GM19467 (cell line): Measurements from ENCODE around the gene ANKDD1B.
"Not testable (repeated sequence)": the region's sequence is repeated elsewhere in the genome, so short reads cannot be mapped to it uniquely, and the experiment has no call there.

Source experiments
- ATAC-seq: cut with Tn5 transposase; IDR thresholded peaks from one replicate; pipeline ENCODE4 v1.9.1; 2021; ENCODE audit warnings: mild to moderate bottlenecking, moderate library complexity; ENCODE audit not compliant: unreplicated experiment

Gene ANKDD1B

DNA sequence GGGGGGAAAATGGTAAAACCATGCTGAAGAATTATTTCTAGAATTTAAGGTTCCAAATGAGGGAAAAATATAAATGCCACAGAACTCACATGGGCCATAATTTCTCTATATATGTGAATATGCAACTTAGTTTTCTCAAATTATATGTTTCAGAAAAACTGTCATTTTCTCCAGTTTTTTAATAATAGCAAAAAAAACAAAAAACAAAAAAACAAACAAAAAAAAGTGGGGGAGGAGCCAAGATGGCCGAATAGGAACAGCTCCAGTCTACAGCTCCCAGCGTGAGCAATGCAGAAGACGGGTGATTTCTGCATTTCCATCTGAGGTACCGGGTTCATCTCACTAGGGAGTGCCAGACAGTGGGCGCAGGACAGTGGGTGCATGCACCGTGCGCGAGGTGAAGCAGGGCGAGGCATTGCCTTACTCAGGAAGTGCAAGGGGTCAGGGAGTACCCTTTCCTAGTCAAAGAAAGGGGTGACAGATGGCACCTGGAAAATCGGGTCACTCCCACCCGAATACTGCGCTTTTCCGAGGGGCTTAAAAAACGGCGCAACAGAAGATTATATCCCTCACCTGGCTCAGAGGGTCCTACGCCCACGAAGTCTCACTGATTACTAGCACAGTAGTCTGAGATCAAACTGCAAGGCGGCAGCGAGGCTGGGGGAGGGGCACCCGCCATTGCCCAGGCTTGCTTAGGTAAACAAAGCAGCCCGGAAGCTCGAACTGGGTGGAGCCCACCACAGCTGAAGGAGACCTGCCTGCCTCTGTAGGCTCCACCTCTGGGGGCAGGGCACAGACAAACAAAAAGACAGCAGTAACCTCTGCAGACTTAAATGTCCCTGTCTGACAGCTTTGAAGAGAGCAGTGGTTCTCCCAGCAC, 84.5 kb downstream of the ANKDD1B start:
- not testable (repeated sequence) for ATAC-seq

DNA sequence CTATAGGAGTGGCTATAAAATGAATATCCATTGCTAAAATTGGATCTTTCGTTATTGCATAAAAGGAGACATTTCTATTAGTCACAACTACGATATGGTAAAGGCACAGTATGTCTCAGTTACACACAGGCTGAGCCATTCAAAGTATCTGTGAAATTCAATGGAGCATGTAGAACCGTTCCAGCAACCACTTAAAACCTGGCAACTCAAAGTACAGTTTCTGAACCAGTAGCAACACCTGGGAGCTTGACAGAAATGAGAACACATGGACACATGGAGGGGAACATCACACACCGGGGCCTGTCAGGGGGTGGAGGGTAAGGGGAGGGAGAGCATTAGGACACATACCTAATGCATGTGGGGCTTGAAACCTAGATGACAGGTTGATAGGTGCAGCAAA, 90.6 kb downstream of the ANKDD1B start:
- ATAC-seq: no peak

DNA sequence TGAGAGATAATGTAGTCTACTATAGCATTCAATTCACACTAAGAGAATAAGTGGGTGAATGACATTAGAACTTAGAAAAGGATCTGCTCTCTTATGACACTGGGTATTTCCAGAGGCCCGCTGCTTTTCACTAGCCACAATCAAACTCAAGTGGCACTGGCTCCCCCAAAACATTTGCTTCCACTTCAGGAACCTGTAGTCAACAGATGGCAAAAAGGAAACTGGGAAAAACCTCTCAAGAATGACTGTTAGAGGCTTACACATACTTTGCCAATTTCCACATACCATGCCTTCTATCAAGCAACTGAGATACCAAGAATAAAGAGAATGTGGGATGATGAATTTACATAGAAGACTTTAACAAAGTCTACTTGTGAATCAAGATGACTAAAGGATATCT, 94.8 kb downstream of the ANKDD1B start:
- no peak for ATAC-seq

DNA sequence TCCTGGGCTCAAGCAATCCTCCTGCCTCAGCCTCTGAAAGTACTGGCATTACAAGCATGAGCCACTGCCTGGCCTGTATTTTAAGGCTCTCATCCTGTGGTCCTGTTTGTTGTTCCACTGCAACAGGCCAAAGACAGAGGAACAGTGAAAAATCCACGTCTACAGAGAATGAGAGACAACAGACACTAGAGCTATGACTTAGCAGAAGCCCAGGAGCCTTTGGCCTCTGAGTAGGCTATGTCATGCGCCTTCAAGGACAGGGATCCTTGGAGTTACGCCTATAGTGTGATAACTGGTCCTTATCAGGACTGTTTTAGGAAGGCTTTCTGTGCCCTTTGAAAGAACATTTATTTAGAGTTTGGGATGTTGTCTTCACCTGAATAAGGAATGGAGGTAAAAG, 95.5 kb downstream of the ANKDD1B start:
- no peak for ATAC-seq

DNA sequence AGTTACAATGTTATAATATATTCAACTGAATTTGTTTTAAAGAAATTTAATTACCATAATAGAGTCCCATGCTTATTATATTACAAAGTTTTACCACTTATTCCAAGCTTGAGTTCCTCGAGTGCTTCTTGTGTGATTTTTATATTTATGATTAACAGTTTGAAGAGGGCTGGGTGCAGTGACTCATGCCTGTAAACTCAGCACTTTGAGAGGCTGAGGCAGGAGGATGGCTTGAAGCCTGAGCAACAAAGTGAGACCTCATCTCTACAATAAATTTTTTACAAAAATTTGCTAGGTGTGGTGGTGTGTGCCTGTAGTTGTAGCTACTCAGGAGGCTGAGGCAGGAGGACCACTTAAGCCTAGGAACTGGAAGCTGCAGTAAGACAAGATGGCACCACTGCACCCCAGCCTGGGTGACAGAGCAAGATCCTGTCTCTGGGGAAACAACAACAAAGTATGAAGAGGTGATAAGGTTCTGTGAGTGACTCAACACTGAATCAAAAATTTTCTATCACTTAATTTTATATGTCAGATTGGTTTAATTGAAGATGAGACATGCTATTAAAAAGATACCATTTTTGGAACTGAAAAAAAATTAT, 96.8 kb downstream of the ANKDD1B start:
- ATAC-seq: no peak

DNA sequence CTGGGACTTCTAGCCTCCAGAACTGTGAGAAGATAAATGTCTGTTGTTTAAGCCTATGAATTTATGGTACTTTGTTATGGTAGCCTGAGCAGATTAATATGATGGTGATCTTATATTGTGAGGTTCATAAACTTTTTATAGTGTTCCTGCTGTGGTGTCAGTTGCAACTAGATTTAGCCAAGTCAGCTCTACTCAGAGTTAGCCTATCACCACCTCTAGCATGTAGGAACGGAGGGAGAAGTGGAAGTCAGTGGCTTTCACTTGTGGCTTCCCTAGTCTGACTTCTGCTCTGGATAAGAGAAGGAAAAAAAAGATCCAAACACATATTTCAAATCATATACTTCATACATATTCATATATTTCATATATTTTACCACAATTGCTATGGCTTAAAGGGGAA, 99.4 kb downstream of the ANKDD1B start:
- no peak for ATAC-seq

DNA sequence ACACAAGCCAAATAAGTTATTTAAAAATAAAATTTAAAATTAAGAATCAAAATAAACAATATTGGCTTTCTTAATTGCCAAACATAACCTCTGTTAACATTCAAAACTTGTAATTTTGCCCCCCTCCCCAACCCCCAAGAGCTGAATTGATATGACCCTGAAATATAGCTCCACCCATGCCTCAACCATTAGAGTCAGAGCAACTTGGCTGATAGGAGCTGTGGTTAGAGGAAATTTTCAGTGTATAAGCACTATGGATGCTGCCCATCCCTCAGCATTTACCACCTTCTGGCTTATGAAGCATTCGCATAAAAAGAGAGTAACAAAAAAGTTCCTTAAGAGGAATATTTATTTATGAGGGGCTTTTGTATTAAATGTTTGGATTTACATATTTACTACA, 99.9 kb downstream of the ANKDD1B start:
- no peak for ATAC-seq

DNA sequence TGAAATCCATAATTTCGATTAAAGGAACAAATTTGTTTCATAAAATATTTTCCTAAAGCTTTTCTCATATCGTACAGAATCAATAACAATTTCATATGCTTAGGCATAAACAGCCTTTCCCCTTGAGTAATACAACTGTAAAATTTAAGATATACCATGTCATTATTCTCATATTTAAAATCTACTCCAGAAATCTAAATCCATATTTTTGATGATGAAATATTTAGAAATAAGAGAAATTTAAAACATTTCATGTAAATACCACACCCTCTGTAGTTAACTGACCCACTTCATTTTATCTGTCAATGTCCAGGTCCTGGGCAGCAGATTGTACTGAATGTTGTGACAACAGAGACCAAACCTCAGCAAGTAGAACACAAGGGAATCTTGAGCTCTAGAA, 100.8 kb downstream of the ANKDD1B start:
- ATAC-seq: no peak

DNA sequence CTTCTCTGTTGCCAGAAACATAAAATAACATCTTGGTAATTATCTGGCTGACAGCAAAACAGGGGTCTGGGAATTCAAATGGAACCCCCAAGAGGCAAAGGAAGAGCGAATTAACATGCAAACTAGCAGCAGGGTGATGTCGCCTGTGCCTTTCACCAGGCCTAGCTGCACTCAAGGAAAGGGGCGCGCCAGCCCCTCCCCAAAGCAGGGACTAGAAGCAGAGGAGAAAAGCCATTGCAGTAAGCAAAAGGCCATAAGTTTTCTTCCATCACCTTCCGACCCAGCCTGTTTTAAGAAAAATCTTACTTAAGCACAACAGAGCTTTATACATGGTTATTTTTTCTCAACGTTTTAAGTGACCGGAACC, 105.4 kb downstream of the ANKDD1B start:
- ATAC-seq: peak; percentile 9

DNA sequence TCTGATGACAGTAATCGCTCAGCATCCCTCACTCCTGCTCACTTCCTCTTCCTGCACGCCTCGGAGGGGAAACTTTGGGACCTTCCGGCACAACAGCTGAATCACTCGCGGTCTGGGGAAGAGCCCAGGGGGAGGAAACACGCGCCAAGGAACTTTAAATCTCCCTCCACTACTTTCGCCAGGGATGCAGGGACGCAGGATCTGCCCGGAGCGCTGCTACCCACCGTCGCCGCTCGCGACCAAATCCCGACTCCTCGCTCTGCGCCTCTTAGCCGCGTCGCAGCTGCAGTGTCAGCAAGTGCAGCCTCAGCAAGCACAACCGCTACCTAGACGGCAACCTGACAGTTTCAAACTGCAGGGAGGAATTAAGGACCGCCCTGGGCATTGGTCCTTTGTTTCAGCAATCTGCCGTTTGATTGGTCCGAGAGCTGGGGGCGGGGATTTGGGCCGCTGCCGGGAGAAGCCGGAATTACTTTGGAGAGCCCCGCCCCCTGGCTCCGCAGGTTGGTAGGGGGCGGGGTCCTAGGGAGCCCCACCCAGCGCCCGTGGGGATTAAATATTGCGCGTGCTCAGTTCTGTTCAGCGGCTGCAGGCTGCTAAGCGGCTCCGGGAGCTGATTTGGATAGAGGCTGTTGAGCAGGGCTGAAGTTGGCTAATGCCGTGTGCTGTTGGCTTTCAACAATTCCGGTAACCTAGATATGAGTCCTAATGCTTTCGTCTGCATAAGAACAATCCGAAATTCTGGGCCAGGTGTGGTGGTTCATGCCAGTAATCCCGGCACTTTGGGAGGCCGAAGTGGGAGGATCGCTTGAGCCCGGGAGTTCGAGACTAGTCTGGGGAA, 106.0 kb downstream of the ANKDD1B start, which contains the start of gene POC5:
Gene POC5 (minus strand): TSS at position 356 of the 841 bp plus-strand sequence. CDS start 4,500 bp downstream, outside the sequence.
- ATAC-seq: peak; percentile 94

DNA sequence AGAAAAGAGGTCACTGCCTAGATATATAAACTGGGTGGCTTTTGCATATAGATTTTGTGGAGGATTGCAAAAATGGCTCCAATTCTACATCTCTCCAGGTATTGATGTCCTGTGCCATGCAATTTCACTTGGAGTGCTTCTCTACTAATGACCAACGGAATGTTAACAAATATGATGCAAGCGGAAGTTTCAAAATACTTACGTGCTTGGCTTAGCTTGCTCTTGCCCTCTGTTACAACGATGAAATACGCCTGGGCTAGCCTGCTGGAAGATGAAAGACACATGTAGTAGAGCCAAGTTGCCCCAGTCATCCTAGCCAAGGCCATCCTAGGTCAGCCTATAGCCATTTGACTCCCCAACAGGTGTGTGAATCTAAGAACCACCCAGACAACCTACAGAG, 109.6 kb downstream of the ANKDD1B start:
- no peak for ATAC-seq
